Stimulated activated CD8-positive, alpha-beta memory T cell treated with anti-CD3 and anti-CD28 coated beads, Interleukin-4, amount 100 ng/mL, for 24 hours (primary cell): ENCODE results near the gene POC5.

ENCODE experiments used
- DNase-seq: peaks from one replicate; pipeline ENCODE4 v3.0.0-alpha.2; 2020; ENCODE audit warnings: low read depth

POC5 gene

GRCh38 chr5:75659791-75660450 is 57.3 kb downstream of the POC5 start:
- no peak for DNase-seq

- no peak for DNase-seq
These were observed 60.8 kb downstream of the POC5 start for GRCh38 chr5:75656311-75657003.

- no peak for DNase-seq
These were observed 62.4 kb downstream of the POC5 start for GRCh38 chr5:75654693-75655295.

GRCh38 chr5:75653521-75653920 is 63.7 kb downstream of the POC5 start:
- no peak for DNase-seq

GRCh38 chr5:75651575-75652238 is 65.5 kb downstream of the POC5 start:
- no peak for DNase-seq

DNA sequence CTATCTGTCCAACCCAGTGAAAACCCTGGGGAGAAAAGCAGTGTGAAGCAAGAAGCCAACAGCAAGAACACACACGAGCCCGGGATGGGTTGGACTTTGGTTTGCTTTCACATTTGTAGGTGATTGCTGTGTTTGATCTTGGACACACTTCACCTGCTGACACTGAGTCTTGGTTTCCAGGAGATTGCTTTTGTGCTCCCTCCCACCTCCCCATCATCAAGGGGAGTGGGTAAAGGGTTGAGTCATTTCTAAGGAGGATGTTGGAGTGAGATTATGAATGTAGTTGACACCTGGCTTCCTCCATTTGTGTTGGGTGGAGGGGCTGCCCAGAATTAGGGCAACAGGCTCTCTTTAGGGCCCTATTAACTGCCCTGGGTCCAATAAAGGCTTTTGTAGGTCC is 68.5 kb downstream of the POC5 start:
- no peak for DNase-seq

DNA sequence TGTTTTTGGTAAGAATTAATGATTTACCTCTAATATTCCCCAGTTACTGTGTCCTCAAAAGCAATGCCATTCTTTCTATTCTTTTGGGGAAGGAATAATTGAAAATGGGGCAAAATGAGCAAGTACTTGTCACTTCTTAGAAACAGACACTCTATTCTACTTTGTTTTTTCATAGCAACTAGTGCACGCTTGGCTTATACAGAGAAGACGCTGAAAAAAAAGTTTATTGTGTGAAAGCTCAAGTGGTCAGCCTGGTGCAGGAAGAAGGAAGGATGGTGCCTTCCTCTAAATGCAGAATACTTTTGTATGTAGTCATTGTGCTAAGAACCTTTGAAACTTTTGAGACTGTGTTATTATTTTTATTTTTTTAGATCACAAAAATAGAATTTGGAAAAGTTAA is 76.4 kb downstream of the POC5 start:
- no peak for DNase-seq

- DNase-seq = no peak
These were observed 76.8 kb downstream of the POC5 start for GRCh38 chr5:75640395-75640794.

DNA sequence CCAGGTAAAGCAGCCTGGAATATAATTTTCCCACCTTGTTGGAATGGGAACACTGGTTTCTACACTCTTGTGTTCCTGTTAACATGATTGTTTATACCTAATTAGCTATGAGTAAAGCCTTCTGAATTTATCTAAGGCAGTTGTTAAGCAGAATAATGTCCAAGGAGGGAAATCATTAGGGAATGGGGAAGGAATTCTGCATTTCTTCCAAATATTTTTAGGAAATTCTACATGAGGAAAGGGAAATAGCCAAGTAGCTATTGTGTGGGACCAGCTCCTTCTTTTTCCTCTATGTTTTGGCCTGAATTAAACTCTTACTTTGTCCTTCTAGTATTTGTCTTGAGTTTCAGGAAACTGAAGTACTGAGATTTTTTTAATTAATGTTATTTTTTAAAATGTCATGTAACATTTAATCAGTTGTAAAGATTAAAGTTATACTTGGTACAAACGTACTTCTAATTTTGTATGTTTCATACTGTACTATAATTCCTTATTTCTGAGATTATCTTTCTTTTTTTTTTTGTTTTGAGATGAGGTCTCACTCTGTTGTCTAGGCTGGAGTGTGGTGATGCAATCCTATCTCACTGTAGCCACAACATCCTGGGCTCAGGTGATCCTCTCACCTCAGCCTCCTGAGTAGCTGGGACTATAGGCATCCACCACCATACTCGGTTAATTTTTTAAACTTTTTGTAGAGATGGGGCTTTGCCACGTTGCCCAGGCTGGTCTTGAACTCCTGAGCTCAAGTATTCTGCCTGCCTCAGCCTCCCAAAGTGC is 77.5 kb downstream of the POC5 start:
- DNase-seq = no peak

GRCh38 chr5:75637949-75638348 is 79.3 kb downstream of the POC5 start:
- DNase-seq = no peak

GRCh38 chr5:75632321-75632720 is 84.9 kb downstream of the POC5 start:
- DNase-seq = no peak

GRCh38 chr5:75630875-75631274 is 86.4 kb downstream of the POC5 start:
- no peak for DNase-seq

GRCh38 chr5:75627801-75628200 is 89.4 kb downstream of the POC5 start:
- no peak for DNase-seq

- no peak for DNase-seq
These were observed 90.3 kb downstream of the POC5 start for GRCh38 chr5:75626959-75627358.
